Fibroblast of skin of abdomen (primary cell): ENCODE measurements around the gene PCNT. TPM values are rescaled to one million over a fixed set of nuclear protein-coding genes. Genes with fewer than 3 reads are reported as not detected.

ENCODE experiments used
- DNase-seq: peaks from one replicate; pipeline ENCODE4 v3.0.0-alpha.2; 2013
- polyA plus RNA-seq, 2 experiments: library from polyadenylated mRNA; unstranded; fragments of 120-200 nt; gene quantifications; one replicate each; pipeline ENCODE4 v1.2.1, GENCODE V29; 2013; ENCODE audit not compliant: insufficient read length in 2 of 2

The PCNT gene, protein sequence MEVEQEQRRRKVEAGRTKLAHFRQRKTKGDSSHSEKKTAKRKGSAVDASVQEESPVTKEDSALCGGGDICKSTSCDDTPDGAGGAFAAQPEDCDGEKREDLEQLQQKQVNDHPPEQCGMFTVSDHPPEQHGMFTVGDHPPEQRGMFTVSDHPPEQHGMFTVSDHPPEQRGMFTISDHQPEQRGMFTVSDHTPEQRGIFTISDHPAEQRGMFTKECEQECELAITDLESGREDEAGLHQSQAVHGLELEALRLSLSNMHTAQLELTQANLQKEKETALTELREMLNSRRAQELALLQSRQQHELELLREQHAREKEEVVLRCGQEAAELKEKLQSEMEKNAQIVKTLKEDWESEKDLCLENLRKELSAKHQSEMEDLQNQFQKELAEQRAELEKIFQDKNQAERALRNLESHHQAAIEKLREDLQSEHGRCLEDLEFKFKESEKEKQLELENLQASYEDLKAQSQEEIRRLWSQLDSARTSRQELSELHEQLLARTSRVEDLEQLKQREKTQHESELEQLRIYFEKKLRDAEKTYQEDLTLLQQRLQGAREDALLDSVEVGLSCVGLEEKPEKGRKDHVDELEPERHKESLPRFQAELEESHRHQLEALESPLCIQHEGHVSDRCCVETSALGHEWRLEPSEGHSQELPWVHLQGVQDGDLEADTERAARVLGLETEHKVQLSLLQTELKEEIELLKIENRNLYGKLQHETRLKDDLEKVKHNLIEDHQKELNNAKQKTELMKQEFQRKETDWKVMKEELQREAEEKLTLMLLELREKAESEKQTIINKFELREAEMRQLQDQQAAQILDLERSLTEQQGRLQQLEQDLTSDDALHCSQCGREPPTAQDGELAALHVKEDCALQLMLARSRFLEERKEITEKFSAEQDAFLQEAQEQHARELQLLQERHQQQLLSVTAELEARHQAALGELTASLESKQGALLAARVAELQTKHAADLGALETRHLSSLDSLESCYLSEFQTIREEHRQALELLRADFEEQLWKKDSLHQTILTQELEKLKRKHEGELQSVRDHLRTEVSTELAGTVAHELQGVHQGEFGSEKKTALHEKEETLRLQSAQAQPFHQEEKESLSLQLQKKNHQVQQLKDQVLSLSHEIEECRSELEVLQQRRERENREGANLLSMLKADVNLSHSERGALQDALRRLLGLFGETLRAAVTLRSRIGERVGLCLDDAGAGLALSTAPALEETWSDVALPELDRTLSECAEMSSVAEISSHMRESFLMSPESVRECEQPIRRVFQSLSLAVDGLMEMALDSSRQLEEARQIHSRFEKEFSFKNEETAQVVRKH (N-terminal part only)
- polyA plus RNA-seq (2013, experiment 1 of 2; ENCODE audit: insufficient read length) = 24.1 TPM
- 23.3 TPM for polyA plus RNA-seq (2013, experiment 2 of 2; ENCODE audit: insufficient read length)

DNA sequence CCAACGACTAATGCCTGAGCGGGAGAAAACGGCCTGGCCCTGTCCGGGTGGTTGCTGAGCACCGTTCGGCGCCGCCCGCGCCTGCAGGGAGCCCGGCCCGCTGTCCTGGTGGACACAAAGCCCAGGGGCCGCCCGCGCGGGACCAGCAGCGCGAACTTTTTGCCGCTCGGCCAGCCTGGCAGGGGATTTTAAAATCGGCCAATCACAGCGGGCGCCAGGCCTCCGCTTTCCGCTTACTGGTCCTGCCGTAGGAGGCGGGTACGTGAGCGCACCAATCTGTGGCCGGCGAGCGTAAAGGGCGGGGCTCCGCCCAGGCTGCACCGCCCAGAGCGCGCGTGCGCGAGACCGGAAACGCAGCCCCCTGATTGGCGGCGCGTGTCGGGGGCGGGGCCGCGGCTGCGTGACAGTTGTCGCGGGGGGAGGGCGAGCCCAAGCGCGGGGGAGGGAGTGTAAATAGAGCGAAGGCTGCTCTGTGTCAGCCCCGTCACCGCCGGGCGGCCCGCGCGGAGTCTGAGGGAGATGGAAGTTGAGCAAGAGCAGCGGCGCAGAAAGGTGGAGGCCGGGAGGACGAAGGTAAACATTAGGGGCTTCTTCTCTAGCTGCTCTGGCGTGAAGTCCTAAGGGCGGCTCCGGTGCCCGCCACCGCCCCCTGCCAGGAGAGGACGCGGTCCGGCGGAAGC is at the start of gene PCNT, which contains the start of gene C21orf58:
PCNT (plus strand) TSS at position 447 of the 680 bp plus-strand sequence; CDS start at position 520, 73 bp downstream.
C21orf58 (minus strand) TSS at position 161 of the 680 bp plus-strand sequence. CDS start 1,132 bp downstream, outside the sequence.
- peak; percentile 98 for DNase-seq

DNA sequence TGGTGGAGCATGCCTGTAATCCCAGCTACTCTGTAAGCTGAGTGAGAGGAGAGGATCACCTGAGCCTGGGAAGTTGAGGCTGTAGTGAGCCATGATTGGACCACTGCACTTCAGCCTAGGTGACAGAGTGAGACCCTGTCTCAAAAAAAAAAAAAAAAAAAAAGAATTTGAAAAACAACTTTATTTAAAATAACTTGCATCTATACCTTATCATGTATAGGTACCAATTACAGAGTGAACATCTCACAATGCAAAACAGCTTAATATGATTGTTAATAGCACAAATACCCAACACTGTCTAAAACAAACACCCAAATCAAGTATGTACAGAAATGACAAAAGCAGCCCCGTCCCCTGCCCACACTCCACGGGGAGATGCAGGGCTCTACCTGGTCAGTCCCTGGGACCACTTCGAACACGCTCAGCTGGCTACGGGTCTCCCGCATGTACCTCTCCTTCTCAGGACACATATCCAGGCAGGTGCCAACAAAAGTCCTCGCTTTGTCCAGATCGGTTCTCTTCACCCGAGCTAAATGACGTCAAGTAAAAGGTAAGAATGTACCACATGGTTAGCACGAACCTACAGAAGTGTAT is 49.1 kb upstream of the PCNT start:
- DNase-seq = no peak

DNA sequence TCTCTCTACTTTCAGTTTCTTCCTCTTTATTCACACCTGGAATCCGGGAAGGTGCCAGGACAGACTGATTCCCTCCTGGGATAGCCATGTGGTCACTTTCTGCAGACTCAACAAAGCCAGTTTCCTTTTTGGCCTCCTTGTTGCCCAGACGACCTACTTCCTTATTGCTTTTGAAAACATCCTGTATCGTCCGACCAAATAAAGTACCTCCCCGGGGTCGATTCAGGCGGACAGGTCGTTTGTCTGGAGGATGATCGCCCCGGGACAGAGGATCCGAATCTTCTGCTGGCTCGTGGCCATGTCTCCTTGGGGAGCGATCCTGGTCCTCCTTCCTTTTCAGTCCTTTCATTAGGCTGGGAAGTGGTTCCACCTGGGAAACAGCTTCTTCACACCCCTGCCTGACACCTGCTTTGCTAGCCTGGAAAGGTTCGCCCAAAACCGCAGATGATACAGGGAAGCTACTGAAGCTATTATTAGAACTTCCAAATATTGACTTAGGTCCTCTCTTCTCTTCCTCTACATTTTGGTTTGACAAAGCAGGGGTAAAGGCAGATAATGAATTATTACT is 39.8 kb upstream of the PCNT start:
- DNase-seq = no peak

DNA sequence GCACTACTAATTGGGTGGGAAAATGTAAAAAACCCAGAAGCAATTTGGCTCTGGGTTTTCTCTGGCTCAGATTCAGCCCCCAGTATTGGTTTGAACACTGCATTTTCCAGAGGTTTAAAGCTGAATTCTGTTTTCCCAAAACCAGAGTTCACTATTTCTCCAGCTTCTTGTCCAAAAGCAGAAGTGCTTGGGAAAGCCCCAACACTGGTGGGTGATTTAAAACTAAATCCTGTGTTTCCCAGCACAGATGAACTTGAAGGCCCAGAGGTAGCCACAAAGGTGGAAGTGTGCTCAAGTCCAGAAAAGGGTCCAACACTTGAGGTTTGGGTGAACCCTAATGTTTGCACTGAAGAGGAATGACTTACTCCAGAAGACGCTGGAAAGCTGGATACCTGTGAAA is 39.2 kb upstream of the PCNT start:
- no peak for DNase-seq

DNA sequence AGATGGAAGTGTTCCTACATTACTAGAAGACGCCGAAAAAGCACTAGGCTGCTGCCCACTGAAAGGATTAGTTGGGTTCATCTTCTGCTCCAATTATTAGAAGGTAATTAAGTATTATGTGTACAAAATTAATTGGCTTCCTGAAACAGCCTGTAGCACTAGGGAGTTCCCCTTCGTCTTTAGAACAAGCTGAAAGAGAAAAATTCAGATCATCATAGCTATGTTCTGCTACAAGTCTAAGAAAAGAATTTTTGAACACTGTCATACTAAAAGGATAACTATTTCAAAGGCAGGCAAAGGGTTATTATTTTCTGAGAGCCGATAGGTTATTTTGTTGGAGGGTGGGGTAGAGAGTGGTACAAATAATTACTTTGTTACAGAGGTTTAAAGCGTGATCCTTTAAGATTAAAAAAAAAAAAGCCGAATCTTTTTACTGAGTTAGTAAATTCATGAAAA is 38.7 kb upstream of the PCNT start, which contains the start of gene MCM3AP:
MCM3AP (minus strand) TSS at position 406 of the 456 bp plus-strand sequence; CDS start at position 81, 325 bp downstream.
- DNase-seq = no peak

DNA sequence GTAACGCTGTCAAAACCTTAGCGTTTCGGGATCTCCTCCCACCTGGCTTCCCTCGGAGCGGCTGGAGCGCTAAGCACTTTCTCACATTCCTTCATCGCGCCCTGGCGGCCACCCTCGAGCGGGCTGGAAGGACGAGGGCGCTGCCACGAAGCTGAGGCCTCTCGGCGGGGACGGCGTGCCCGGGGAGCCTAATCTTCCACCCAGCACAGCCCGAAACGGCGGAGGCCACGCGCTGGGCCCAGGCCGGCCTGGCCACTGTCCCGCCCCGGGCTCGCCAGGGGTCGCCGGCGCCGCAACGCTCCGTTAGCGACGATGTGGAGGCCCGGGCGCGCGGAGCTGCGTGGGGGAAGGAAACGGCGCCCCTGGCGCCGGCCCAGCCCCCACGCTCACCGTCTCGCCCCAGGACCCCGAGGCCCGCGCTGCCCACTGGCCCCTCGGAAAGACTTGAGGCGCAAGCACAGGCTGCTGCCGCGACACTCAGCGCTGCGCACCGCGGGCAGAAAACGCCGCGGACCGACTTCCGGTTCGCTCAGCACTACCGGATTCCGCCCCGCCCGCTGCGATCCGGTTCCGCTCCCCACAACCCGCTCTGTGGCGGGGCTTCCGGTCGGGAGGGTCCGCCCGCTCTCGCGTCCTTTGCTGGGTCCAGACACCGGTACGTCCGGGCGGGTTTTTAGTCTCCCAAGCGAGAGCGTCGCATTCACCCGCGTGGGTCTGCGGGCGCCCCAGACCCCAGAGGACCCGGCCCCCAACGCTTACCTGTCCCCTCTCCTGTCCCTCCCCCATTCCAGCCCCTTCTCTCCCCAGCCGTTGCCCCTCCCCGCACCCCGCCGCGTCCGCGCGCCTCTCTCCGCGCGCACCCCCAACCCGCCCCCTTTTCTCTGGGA is 38.0 kb upstream of the PCNT start, which contains the start of gene YBEY:
YBEY (plus strand) TSS at position 582 of the 887 bp plus-strand sequence. CDS start 572 bp downstream, outside the sequence.
- peak; percentile 94 for DNase-seq

DNA sequence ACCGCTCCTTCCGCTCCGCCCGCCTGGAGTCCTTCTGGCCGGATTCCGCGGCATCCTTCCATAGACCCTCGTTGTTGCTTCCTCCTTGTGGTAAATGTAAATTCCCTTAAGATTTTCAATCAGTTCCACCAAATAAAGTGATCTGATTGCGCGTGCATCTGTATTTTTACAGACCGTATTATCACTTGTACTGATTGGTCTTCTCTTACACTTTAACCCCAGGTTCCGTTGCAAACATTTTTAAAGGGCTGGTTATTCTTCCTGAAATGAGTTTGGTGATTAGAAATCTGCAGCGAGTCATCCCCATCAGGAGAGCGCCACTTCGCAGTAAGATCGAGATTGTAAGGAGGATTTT is 37.3 kb upstream of the PCNT start:
- no peak for DNase-seq

DNA sequence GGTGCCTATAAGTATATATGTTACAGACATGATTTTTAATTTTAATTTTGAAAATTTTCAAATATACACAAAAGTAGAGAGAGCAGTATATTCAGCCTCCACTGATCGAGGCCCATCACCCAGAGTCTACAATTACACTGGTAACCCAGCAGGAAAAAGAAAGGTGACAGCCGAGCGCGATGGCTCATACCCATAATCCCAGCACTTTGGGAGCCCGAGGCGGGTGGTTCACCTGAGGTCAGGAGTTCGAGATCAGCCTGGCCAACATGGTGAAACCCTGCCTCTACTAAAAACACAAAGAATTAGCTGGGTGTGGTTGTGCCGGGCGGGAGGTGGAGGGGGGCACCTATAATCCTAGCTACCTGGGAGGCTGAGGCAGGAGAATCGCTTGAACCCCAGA is 36.4 kb upstream of the PCNT start:
- no peak for DNase-seq

DNA sequence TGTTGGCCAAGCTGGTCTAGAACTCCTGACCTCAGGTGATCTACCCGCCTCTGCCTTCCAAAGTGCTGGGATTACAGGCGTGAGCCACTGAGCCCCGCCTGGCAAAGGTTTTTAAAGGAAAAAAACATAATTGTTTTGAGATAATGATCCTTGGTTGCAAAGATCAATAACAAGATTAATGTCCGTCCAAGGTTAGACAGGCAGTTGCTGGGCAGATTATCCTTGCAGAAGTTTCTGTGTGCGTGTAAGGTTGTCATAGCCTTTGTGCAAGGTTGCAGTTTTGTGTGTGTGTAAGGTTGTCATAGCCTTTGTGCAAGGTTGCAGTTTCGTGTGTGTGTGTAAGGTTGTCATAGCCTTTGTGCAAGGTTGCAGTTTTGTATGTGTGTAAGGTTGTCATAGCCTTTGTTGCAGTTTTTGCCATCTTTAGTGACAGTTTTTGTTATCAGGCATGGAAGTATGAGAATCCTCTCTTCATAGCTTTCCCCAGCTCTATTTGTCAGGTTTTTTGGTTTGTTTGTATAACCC is 34.2 kb upstream of the PCNT start:
- no peak for DNase-seq

DNA sequence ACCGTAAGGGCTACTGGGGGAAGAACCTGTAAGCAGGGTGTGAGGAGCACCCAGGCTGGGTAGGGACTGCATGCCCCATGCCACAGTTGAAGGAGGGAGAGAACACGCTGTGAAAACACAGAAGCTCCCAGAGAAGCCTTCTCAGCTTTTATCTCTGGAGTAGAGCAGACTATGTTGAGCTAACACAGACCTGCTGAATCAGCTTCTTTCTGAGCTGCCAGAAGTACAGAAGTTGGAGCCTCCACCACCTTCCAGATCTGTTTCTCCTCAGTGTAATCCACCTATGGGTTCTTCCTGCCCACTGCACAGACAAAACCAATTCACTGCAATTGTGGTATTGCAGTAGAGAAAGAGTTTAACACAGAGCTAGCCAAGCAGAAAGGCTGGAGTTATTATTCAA is 32.4 kb upstream of the PCNT start:
- no peak for DNase-seq

DNA sequence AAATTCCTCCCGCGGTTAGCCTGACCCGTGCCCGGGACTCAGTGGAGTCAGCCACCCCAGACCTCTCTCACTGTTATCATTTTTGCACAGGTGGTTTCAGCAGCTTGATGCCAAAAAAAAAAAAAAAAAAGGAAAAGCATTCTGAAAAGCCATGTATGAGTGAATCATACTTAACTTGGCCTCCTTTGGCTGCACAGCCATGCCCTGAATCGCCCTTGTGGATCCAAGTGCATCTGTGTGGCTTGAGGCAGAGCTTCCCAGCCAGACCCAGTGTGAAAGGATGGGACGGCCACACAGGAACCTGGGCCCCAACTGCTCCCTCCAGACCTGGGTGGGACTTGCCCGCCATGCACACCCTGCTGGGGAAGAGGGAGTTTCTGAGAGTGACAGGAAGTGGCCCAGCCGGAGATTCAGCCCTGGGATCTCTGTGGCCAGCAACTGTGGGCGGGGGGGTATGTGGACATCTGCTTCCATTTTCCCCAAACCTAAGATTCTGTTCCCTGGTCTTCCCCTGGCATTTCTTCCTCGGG is 29.2 kb upstream of the PCNT start:
- peak; percentile 68 for DNase-seq

DNA sequence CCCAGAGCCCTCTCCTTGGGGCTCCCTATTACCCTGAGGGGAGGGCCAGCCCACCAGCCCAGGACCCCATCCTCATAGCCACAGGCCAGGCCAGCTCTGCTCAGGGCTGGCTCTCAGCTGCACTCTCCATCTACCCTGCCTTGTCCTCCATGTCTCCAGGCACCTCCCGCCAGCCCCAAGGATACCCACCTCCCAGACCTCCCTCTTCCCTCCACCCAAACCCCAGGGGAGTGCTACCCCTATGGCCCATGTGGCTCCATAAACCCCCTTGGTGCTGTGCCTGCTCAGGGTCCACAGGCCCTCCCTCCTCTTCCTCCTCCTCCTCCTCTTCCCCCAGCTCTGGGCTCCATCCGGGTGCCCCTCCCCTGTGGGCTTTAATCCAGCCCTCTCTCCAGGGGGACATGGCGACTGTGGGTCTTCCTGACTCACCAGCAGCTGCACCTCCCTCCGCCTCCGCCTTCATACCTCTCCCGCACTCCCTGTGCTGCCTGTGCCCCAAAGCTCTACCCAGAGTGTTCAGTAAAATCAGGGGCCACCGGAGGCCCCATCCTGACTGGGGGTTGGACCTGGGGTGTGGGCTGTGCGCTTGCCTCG is 28.7 kb upstream of the PCNT start:
- peak; percentile 85 for DNase-seq

DNA sequence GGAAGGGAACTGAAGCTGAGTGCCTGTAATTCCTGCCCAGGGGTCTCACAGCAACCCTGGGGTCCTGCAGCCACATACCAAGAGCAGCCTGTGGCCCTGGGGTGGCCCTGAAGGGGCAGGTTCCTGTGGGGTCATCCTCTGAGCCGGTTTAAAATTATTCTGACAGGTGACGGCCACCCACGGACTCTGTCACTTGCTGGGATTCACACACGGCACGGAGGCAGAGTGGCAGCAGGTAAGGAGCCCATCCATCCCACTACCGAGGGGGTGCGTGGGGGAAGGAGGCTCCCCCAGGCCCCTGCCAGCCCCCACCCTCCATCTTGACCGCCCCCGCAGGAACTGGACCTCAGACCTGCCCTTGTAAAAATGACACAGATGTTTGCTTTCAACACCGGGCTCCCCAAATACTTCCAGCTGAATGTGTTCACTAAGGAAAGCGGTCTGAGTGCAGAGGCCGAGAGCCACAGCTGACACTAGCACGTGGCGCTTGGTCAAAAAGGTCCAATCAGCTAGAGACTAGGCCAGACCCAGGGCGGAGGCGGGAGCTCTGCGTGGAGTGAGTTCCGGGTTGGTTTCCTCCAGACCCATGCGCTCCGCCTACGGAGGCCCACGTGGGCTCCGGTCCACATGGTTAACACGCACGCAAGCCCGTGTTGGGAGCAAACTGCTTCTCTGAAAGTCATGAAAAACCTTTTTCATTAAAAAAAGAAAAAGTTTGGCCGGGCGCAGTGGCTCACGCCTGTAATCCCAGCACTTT is 27.8 kb upstream of the PCNT start:
- DNase-seq = peak; percentile 90

DNA sequence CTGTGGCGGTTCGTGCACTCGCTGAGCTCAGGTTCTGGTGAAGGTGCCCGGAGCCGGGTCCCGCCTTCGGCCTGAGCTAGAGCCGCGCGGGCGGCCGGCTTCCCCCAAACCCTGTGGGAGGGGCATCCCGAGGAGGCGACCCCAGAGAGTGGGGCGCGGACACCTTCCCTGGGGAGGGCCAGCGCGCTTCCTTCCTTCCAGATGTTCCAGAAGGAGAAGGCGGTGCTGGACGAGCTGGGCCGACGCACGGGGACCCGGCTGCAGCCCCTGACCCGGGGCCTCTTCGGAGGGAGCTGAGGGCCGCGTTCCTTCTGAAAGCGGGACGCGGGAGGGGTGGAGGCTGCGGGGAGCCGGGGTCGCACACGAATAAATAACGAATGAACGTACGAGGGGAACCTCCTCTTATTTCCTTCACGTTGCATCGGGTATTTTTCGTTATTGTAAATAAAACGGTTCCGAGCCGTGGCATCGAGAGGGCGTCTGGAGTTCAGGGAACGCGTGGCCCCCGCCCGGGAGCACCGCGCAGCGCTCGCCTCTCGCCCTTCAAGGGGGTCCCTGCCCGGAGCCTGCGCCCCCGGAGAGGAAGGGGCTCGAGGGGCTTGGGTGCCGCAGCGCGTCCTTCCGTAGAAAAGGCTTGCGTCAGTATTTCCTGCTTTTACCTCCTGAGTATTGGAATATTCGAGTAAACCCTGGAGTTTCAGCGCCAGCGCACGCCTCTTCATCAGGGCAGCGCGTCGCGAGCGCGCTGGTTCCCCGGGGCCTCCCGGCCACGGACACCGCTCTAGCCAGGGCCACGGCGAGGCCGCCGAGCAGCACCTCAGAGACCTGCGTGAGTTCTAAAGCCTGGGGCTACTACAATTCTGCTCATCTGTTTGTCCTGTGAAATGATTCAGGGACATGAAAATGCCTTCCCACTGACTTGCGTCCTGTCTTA is 26.4 kb upstream of the PCNT start:
- peak; percentile 25 for DNase-seq

DNA sequence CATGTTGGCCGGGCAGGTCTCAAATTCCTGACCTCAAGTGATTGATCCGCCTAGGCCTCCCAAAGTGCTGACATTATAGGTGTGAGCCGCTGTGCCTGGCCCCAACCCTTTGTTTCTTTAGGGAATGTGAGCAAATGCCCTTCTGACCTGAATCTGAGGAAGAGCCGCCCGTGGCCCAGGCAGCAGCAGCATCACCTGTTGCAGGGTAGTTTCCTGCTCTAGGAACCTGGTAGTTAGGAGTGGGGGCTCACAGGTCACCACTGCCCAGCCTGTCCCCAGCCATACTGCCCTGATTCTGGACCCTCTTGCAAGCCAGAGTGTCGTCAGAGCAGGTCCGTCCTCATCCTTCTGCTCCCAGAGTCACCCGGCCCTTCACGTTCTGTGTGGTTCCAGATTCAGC is 24.8 kb upstream of the PCNT start:
- DNase-seq = no peak

DNA sequence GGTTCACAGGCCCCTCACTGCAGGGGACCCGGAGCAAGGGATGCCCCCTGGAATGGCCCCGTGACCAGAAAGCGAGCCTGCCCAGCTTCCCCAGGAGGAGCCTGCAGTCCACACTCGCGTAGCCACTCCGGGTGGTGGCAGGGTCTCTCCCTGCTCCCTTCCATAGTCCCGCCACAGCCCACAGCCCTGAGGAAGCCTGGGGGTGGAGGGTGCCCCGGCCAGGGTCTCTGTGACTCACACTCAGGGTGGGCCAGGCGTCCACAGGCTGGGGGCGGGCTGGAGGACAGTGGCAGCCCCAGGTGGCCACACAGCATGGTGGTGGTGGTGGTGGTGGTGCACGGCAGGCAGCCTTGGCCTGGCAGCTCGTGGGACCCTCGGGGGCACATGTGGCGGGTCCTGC is 22.2 kb upstream of the PCNT start:
- DNase-seq = no peak

DNA sequence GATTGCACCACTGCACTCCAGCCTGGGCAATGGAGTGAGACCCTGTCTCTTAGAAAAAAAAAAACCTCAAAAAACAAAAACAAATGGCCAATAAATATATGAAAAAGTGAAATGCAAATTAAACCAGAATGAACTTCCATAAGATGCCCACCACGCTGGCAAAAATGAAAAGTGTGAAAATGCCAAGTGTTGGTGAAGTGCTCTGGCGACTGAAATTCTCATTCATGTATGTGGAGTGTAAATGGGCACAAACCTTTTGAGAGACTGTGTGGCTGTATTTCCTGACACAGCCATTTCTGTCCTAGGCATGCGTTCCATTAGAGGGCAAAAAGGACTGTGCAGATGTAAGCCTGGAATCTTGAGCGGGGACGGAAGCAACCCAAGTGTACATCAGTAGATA is 19.5 kb upstream of the PCNT start:
- no peak for DNase-seq
